Activated CD4-positive, alpha-beta memory T cell treated with anti-CD3 and anti-CD28 coated beads, Interleukin-2, amount 10 ng/mL, durations not matched to agents 7 days and 5 days (primary cell): Measurements from ENCODE around the gene LRCH1. TPM values are rescaled to one million over a fixed set of nuclear protein-coding genes. Genes with fewer than 3 reads are reported as not detected.
"Not testable (repeated sequence)": the region's sequence is repeated elsewhere in the genome, so short reads cannot be mapped to it uniquely, and the experiment has no call there.

ENCODE experiments used
- CTCF ChIA-PET: fragments of 350-600 bp; sonication (Branson Sonifier 250); formaldehyde crosslinking; loops from one replicate; lab custom pipeline; 2021; ENCODE audit warnings: antibody characterized with exemption, inconsistent platforms; lab: Charles Lee
- POLR2A ChIA-PET: fragments of 350-600 bp; sonication (Branson Sonifier 250); formaldehyde crosslinking; loops from one replicate; lab custom pipeline; 2021; ENCODE audit warnings: antibody characterized with exemption; lab: Charles Lee
- DNase-seq: peaks from one replicate; pipeline ENCODE4 v3.0.0-alpha.2; 2020
- H3K27ac Mint-ChIP-seq: one replicate; pipeline ENCODE4 v1.8.0; 2021; ENCODE audit warnings: mild to moderate bottlenecking, mixed read lengths
- H3K27me3 Mint-ChIP-seq: one replicate; pipeline ENCODE4 v1.8.0; 2021; ENCODE audit warnings: mixed read lengths
- H3K36me3 Mint-ChIP-seq: one replicate; pipeline ENCODE4 v1.8.0; 2021; ENCODE audit warnings: low read depth, mixed read lengths
- H3K4me1 Mint-ChIP-seq: one replicate; pipeline ENCODE4 v1.8.0; 2021; ENCODE audit warnings: mixed read lengths
- H3K4me3 Mint-ChIP-seq: one replicate; pipeline ENCODE4 v1.8.0; 2021; ENCODE audit warnings: mild to moderate bottlenecking, mixed read lengths
- H3K9me3 Mint-ChIP-seq: one replicate; pipeline ENCODE4 v1.8.0; 2021; ENCODE audit warnings: mixed read lengths
- total RNA-seq, 2 experiments: library from RNA; stranded (reverse); gene quantifications; one replicate each; pipeline ENCODE4 v1.2.3, GENCODE V29; 2021

Gene LRCH1
- total RNA-seq, 2 experiments from 2014 or later, result 17.1 TPM

DNA sequence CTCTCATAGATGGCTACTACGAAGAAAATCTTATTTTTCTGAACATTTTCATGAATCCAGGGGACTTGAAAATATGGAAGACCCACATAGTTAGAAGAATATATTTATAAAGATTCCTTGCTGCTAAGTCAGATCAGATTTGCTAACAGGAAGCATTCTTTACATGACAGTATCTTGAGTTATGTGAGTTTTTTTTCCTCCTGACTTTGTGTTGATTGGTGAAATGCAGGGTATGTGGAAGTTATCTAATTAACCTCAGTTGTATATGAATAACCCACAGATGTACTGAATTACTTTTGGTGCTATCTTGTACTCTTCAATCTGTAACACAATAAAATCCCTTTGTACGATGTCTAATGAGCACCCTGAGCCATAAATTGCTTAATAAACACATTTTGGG is 190.2 kb downstream of the LRCH1 start:
- Mint-ChIP-seq H3K36me3 (peaks cover 29% of the 10 kb centered on the region), H3K27ac (no peak overlapping the region), H3K27me3 (no peaks in the 10 kb centered on the region), H3K9me3 (no peaks in the 10 kb centered on the region), H3K4me3 (no peak overlapping the region), H3K4me1 (no peaks in the 10 kb centered on the region)
- ChIA-PET CTCF (no interaction called here), POLR2A (no interaction called here)
- no peak for DNase-seq

DNA sequence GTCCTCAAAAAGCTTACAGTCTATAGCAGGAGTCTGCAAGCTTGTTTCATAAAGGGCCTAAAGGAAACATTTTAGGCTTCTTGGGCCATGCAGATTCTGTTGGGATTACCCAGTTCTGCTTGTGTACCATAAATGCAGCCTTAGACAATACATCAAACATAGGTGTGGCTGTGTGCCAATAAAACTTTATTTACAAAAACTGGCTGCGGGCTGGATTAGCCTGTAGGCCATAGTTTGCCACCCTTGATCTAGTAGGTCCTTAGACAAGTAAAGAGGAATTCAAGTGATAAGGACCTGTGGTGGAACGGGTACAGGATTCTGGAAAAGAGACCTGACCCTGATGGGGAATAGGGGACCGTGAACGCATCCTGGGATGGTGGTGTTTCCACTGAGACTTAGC is 192.1 kb downstream of the LRCH1 start:
- H3K4me3 Mint-ChIP-seq, result no peak overlapping the region
- CTCF ChIA-PET, result no interaction called here
- no peaks in the 10 kb centered on the region for H3K9me3 Mint-ChIP-seq
- H3K27ac Mint-ChIP-seq, result no peak overlapping the region
- peaks cover 40% of the 10 kb centered on the region for H3K36me3 Mint-ChIP-seq
- peaks cover 3% of the 10 kb centered on the region for H3K4me1 Mint-ChIP-seq
- DNase-seq, result no peak
- no peaks in the 10 kb centered on the region for H3K27me3 Mint-ChIP-seq
- POLR2A ChIA-PET, result no interaction called here

DNA sequence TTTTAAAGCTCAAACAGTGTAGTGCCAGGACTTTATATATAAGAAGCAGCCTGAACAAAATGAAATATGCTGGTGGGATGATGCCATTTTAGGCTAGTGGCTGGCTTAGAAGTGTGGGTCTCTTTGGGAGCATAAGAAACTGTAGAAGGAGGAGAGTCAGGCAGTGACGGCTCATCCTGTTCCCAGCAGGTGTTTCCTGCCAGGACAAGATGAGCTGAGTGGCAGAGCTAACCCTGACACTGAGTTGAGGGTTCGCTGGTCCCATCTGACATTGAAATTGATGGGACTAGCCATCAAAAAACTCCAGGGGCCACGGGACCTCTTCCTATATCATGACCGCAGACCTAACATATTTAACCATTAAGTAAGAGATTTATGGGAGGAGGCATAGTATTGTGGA is 192.7 kb downstream of the LRCH1 start:
- DNase-seq, result no peak
- Mint-ChIP-seq H3K9me3 (no peaks in the 10 kb centered on the region), H3K36me3 (peaks cover 45% of the 10 kb centered on the region), H3K4me3 (no peak overlapping the region), H3K27ac (no peak overlapping the region), H3K4me1 (peaks cover 6% of the 10 kb centered on the region), H3K27me3 (no peaks in the 10 kb centered on the region)
- POLR2A ChIA-PET, result no interaction called here
- CTCF ChIA-PET, result no interaction called here

DNA sequence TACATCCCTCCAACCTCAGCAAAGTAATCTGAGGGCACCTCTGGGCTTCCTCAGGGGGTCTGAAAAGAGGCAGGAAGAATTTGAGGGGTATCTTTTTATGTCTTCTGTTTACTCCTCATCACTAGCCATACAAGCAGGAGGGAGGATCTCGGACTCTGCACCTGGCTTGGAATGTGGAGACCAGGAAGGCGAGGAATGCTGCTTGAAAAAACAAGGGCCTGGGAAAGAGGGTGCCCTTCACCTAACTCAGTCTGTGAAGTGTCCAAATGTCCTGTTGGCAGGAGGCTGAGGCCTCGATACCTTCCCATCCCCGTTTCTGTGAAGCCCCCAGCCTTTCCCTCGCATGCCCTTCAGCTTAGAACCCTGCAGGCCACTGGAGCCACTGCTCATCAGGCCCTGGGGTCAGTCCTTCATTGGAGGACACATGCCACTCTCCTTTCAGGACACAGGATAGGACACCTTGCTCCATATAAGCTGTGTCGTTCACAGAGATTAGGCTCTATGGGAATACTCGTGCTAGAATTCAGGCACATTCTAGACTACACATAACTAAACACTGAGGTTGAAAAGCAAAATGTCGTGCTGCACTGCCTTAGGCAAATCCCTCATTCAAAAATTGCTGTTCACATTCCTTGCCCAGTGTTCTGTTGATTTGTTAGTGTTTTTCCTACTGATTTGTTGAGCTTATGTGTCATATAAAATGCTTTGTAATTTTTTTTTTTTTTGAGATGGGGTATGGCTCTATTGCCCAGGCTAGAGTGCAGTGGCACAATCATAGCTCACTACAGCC is 194.3 kb downstream of the LRCH1 start:
- ChIA-PET POLR2A (no interaction called here), CTCF (no interaction called here)
- Mint-ChIP-seq H3K27ac (no peak overlapping the region), H3K27me3 (no peaks in the 10 kb centered on the region), H3K4me3 (no peak overlapping the region), H3K4me1 (peaks cover 19% of the 10 kb centered on the region), H3K36me3 (peaks cover 48% of the 10 kb centered on the region), H3K9me3 (no peaks in the 10 kb centered on the region)
- DNase-seq, result no peak

DNA sequence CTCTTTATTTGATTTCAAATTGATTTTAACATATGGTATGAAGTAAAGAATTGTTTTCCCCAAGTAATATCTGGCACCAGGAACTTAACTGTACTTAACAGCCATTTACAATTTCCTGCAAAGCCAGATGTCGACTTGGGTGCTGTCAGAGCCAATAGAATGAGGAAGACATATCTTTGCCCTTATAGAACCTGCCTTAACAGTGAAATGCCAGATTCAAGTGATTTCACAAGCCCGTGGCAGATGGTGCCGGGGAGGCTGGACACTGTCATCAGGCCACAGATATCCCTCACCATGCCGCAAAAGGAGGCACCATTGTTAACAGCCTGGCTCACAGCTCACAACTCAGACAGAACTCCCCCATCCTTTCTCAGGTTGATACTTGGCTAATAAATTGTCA is 195.3 kb downstream of the LRCH1 start:
- Mint-ChIP-seq H3K4me1 (peaks cover 27% of the 10 kb centered on the region), H3K27me3 (no peaks in the 10 kb centered on the region), H3K9me3 (no peaks in the 10 kb centered on the region), H3K4me3 (no peak overlapping the region), H3K27ac (no peak overlapping the region), H3K36me3 (peaks cover 48% of the 10 kb centered on the region)
- ChIA-PET CTCF (no interaction called here), POLR2A (no interaction called here)
- no peak for DNase-seq

DNA sequence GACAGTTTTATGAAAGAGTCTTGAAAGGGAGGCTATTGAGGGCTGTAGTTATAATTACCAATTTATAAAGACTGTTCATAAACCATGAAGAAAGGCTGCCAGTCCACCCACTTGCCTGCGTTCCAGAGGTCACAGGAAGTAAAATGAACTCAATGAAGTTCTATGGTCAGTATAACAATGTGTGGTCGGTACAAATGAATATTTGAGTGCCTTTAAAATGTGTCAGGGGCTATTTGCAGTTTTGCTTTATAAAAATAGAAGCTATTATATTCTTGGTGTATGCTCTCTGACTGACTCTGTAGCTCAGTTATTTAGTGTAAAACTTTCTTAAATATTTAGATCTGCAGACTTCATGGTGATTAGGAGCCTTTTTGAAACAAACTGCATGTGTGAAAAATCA is 197.0 kb downstream of the LRCH1 start:
- Mint-ChIP-seq H3K4me3 (no peak overlapping the region), H3K36me3 (peaks cover 39% of the 10 kb centered on the region), H3K9me3 (no peaks in the 10 kb centered on the region), H3K4me1 (peaks cover 35% of the 10 kb centered on the region), H3K27ac (no peak overlapping the region), H3K27me3 (no peaks in the 10 kb centered on the region)
- no peak for DNase-seq
- CTCF ChIA-PET, result interaction anchor here (0.8 kb wide), 2 partner anchors 144 to 198 kb away, joined by 3 read pairs; no protein-coding TSS in a partner anchor
- POLR2A ChIA-PET, result interaction anchor here (1.3 kb wide), 1 partner anchor 9 kb away, joined by 3 read pairs; no protein-coding TSS in a partner anchor

DNA sequence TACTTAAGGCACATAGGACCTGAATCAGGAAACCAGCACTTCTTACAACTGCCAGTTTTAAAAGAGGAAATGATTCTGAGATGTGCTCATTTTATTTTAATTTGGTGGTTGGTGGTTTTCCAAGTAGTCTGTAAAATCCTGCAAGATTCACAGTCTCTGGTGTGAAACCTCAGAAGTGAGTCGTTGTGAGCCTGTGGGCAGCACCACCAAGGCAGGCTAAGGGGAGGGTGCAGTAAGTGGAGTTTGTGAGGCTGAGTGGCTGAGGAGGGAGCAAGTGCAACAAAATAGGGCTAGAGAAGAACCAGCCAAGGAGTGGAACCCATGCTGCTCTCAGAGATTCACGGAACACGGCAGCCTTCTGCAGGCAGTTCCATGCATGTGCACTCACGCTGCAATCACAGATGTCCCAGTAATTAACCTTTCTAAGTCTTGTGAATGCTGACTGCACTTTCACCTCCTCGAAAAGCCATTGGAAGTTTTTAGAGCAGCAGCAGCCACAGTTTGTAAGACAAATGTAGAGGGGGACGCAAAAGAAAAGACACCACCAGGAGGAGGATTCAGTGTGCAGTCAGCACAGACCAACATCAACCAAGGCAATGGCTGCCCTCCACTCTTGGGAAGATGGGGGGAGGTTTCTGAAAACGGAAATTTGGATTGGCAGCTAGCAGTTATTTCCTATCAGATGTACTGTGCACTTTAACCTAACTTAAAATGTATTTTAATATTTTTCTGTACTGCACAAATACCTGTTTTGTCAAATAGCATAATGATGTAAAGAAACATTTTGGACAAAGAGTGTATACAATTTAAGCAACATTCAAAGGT is 199.1 kb downstream of the LRCH1 start:
- DNase-seq, result peak; percentile 80
- peaks cover 28% of the 10 kb centered on the region for H3K36me3 Mint-ChIP-seq
- CTCF ChIA-PET, result interaction anchor here (0.6 to 2.4 kb wide), 3 partner anchors 23 to 1703 kb away, joined by 3 to 10 read pairs (median 5); no protein-coding TSS in a partner anchor
- H3K27me3 Mint-ChIP-seq, result no peaks in the 10 kb centered on the region
- peaks cover 35% of the 10 kb centered on the region for H3K4me1 Mint-ChIP-seq
- no peaks in the 10 kb centered on the region for H3K9me3 Mint-ChIP-seq
- H3K4me3 Mint-ChIP-seq, result peak overlapping the region; percentile 38
- H3K27ac Mint-ChIP-seq, result peak overlapping the region; percentile 79
- POLR2A ChIA-PET, result interaction anchor here (0.9 to 1.4 kb wide), 2 partner anchors 15 to 200 kb away, joined by 3 to 4 read pairs; no protein-coding TSS in a partner anchor

DNA sequence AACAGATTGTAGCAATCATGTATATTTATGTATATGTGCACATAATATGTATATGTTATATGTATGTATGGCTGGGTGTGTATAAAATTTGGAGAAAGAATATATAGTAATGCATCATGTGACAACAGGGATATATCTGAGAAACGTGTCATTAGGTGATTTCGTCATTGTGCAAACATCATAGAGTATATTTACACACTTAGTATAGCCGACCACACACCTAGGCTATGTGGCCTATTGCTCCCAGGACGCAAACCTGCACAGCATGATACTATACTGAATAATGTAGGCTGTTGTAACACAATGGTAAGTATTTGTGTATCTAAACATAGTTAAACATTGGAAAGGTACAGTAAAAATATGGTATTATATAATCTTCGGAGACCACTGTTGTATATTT is 200.2 kb downstream of the LRCH1 start:
- Mint-ChIP-seq H3K27ac (no peak overlapping the region), H3K36me3 (peaks cover 28% of the 10 kb centered on the region), H3K27me3 (no peaks in the 10 kb centered on the region), H3K9me3 (no peaks in the 10 kb centered on the region), H3K4me1 (peaks cover 42% of the 10 kb centered on the region), H3K4me3 (no peak overlapping the region)
- no peak for DNase-seq
- ChIA-PET CTCF (interaction anchor here (1.0 to 2.4 kb wide), 3 partner anchors 9 to 202 kb away, joined by 3 to 10 read pairs (median 3); no protein-coding TSS in a partner anchor), POLR2A (interaction anchor here (0.7 to 1.9 kb wide), 2 partner anchors 23 to 43 kb away, joined by 3 to 4 read pairs; partner anchors contain the start of gene ESD)

DNA sequence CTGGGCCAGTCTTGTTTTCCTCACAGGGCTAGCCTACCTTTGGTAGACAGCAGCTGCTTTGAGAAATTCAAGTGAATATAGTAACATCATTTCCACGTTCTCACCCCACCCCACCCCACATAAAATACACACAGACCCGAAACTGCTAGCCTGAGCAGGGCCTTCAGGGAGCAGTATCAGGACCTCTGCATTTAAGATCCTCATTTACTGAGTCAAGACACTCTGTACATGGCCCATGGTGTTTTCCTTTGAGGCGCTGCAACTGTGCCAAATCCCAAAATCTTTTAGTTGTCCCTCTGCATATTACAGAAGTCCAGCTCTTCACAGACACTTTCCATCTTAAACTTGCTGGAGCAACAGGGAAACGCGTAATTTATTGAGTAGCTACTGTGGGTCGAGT is 200.9 kb downstream of the LRCH1 start:
- ChIA-PET POLR2A (interaction anchor here (1.9 kb wide), 1 partner anchor 43 kb away, joined by 4 read pairs; the partner anchor contains the start of gene ESD), CTCF (interaction anchor here (1.0 to 2.4 kb wide), 3 partner anchors 9 to 202 kb away, joined by 3 to 10 read pairs (median 3); no protein-coding TSS in a partner anchor)
- H3K9me3 Mint-ChIP-seq, result no peaks in the 10 kb centered on the region
- H3K36me3 Mint-ChIP-seq, result peaks cover 24% of the 10 kb centered on the region
- no peaks in the 10 kb centered on the region for H3K27me3 Mint-ChIP-seq
- no peak overlapping the region for H3K27ac Mint-ChIP-seq
- no peak overlapping the region for H3K4me3 Mint-ChIP-seq
- peaks cover 48% of the 10 kb centered on the region for H3K4me1 Mint-ChIP-seq
- no peak for DNase-seq

DNA sequence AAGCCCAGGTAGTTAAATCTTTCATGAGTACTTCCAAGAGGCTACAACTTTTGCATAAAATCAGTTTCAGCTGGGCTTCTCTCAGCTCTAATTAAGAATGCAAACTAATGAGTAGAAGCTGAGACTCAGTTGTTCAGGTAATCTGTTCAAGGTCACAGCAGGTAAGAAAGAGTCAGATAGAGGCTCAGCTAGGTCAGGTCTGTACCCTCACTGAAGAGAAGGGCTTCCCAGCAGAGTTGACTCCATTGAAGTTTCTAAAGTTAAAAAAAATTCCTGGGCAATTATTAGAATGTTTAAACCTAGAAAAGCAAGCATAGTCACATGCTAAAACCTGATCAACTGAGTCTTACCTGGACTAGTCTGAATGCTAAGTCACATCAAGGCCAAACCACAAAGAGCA is 201.8 kb downstream of the LRCH1 start:
- POLR2A ChIA-PET, result interaction anchor here (1.9 kb wide), 1 partner anchor 42 kb away, joined by 4 read pairs; the partner anchor contains the start of gene ESD
- Mint-ChIP-seq H3K9me3 (no peaks in the 10 kb centered on the region), H3K36me3 (peaks cover 17% of the 10 kb centered on the region), H3K27me3 (no peaks in the 10 kb centered on the region), H3K27ac (no peak overlapping the region), H3K4me3 (no peak overlapping the region), H3K4me1 (peaks cover 50% of the 10 kb centered on the region)
- no peak for DNase-seq
- CTCF ChIA-PET, result no interaction called here

DNA sequence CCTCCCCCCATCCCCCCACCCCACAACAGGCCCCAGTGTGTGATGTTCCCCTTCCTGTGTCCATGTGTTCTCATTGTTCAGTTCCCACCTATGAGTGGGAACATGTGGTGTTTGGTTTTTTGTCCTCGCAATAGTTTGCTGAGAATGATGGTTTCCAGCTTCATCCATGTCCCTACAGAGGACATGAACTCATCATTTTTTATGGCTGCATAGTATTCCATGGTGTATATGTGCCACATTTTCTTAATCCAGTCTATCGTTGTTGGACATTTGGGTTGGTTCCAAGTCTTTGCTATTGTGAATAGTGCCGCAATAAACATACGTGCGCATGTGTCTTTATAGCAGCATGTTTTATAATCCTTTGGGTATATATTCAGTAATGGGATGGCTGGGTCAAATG is 202.5 kb downstream of the LRCH1 start:
- H3K27me3 Mint-ChIP-seq, H3K27ac Mint-ChIP-seq, H3K9me3 Mint-ChIP-seq, H3K4me3 Mint-ChIP-seq, CTCF ChIA-PET, DNase-seq, POLR2A ChIA-PET: not testable (repeated sequence)
- Mint-ChIP-seq H3K36me3 (peaks cover 13% of the 10 kb centered on the region), H3K4me1 (peaks cover 52% of the 10 kb centered on the region)

DNA sequence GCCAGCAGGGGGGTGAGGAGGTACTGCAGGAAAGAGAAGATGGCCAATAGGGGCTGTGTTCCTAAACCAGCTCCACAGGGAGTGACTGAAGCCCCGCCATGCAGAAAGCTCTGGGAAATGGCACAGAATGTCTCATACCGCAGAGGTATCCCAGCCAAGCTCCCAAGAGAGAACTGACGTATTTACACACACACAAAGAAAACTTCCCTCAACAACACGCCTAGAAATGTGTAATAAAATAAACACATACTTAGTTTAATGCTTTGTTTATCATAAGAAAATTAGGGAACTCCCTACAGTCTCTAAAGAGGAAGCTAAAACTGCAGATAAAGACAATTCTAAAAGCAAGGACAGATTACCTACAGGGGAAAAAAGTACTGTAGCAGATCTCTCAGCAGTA is 204.0 kb downstream of the LRCH1 start:
- Mint-ChIP-seq H3K27ac (no peak overlapping the region), H3K9me3 (no peaks in the 10 kb centered on the region), H3K4me1 (peaks cover 39% of the 10 kb centered on the region), H3K4me3 (no peak overlapping the region), H3K36me3 (peaks cover 3% of the 10 kb centered on the region), H3K27me3 (no peaks in the 10 kb centered on the region)
- DNase-seq, result no peak
- POLR2A ChIA-PET, result no interaction called here
- CTCF ChIA-PET, result no interaction called here

DNA sequence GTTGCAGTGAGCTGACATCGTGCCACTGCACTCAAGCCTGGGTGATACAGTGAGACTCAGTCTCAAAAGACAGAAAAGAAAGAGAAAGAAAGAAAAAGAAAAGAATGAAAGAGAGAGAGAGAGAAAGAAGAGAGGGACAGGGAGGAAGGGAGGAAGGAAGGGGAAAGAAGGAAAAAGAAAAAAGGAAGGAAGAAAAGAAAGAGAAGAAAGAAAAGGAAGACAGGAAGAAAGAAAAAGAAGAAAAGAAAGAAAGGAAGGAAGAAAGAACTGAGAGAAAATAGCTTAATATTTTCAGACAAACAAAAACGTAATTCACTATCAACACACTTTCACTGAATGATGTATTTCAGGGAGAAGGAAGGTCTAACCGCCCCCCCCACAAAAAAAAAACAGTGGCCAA is 204.7 kb downstream of the LRCH1 start:
- CTCF ChIA-PET, result no interaction called here
- no peaks in the 10 kb centered on the region for H3K9me3 Mint-ChIP-seq
- no peaks in the 10 kb centered on the region for H3K27me3 Mint-ChIP-seq
- H3K4me3 Mint-ChIP-seq, result no peak overlapping the region
- peaks cover 33% of the 10 kb centered on the region for H3K4me1 Mint-ChIP-seq
- DNase-seq, result no peak
- no peaks in the 10 kb centered on the region for H3K36me3 Mint-ChIP-seq
- POLR2A ChIA-PET, result no interaction called here
- H3K27ac Mint-ChIP-seq, result no peak overlapping the region
